Adipose tissue (tissue), 3 donors: ENCODE data around the gene STARD6. TPM values are rescaled to one million over a fixed set of nuclear protein-coding genes. Genes with fewer than 3 reads are reported as not detected.

Experiments used
- H3K27ac ChIP-seq: one replicate; pipeline ENCODE4 v1.5.1; 2013; ENCODE audit warnings: low read depth, low read length
- WGBS, 3 donors: extraction: QIAGEN DNeasy Blood & Tissue Kit; methylation state at CpG; one replicate each; pipeline ENCODE4 v1.1.7; 2013; 5-methylcytosine and 5-hydroxymethylcytosine counted together
- polyA plus RNA-seq, 3 donors: library from polyadenylated mRNA; stranded (reverse); fragments of 200-250 nt; gene quantifications; one replicate each; pipeline ENCODE4 v1.2.3, GENCODE V29; 2013
- donor health status: healthy with polysubstance abuse.
- donor health status: Bipolar disorder and iron deficiency.
- donor health status: healthy.

Gene STARD6
- polyA plus RNA-seq, 3 donors: not detected

DNA sequence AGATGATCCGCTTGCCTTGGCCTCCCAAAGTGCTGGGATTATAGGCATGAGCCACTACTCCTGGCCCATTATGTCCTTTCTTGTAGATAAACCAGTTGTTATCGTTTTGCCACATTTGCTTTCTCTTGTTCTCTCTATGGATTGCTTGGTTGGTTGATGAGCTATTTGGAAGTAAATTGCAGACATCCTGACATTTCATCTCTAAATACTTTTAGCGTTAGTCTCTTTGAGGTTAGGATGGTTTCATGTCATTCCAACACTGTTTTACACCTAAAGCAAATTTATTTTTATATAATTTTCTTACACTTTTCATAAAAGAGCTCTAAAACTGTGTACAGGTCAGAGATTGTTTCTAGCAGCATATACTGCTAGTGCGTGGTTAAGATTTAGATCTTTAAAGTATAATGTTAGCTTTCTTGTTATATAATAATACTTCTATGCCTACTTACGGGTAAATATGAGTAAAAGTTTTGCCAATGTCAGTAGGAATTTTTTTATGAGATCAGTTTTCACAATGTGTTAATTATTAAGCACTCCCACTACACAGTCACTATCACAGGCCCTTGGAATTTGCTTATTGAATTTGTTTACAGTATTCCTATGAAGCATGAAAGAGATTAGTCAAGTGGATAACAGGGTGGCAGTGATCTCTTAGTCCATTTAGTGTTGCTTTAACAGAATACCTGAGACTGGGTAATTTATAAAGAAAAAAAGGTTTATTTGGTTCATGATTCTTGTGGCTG is 78.0 kb downstream of the STARD6 start:
- 68 to 98% (median 97%) methylated on average over 5 of the region's 5 CpGs for WGBS, 3 donors
- H3K27ac ChIP-seq: no peak overlapping the region

DNA sequence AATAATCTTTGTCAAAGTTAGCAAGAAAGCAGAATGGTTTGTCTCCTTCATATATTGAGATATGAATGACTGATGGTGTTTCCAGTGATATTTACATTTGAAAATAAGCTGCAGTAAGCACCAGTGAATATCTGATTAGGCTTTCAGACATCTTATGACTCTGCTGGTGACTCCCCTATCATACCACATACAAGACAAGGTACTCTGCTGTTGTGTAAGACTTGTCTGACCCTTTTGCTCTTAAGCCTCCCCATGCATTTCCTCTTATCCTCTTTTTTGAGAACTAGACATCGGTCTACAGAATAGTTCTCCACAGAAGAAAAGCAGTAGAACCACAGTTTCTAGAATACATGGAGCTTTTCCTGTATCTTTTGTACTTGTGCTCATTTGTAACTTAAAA is 79.0 kb downstream of the STARD6 start:
- no peak overlapping the region for H3K27ac ChIP-seq
- WGBS, 3 donors: 73 to 82% (median 82%) methylated on average over 1 of the region's 1 CpG

DNA sequence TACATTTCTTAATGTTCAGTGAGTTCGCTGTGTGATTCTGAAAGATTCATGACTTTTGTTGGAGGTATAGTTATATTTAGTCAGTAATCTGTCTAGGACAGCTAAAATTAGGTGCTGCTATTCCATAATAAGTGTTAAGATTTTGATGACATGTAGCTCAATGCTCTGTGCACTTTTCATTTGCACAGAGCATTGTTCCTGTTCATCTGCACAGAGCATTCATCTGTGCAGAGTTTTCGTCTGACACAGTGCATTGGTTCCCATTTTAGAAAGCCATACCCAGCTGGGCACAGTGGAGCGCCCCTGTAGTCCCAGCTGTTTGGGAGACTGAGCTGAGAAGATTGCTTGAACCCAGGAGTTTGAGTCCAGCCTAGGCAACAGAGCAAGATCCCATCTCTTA is 79.8 kb downstream of the STARD6 start:
- no peak overlapping the region for H3K27ac ChIP-seq
- 91 to 96% (median 94%) methylated on average over 3 of the region's 3 CpGs for WGBS, 3 donors

Other genes starting within 250 kb of the STARD6 start
- gene MBD2, start 133.2 kb downstream of the STARD6 start, polyA plus RNA-seq: 10 to 100 TPM; 25.2 to 39.3 (median 32.5) TPM
- gene POLI, start 88.3 kb downstream of the STARD6 start, polyA plus RNA-seq: 10 to 100 TPM in 2 of 3 donors, 1 to 10 TPM in 1; 7.7 to 23.1 (median 10.8) TPM
- 1 to 10 TPM in 1 of 3 donors, under 1 TPM in 2; 0.25 to 1.5 (median 0.27) TPM for gene C18orf54, start within 50 bp of the STARD6 start, polyA plus RNA-seq
- gene DYNAP, start 233.4 kb upstream of the STARD6 start, polyA plus RNA-seq: under 1 TPM in 1 of 3 donors, not detected in 2; 0.10 TPM